HG02623 (cell line): Measurements from ENCODE around the gene TWSG1.
"Not testable (repeated sequence)": the region's sequence is repeated elsewhere in the genome, so short reads cannot be mapped to it uniquely, and the experiment has no call there.

Source experiments
- ATAC-seq: cut with Tn5 transposase; IDR thresholded peaks from one replicate; pipeline ENCODE4 v1.9.1; 2021; ENCODE audit warnings: moderate library complexity; ENCODE audit not compliant: unreplicated experiment

TWSG1 gene

GRCh38 chr18:9422816-9423519 lies 88.4 kb downstream of the TWSG1 start:
- ATAC-seq: no peak

- ATAC-seq: not testable (repeated sequence)
Observed at GRCh38 chr18:9423648-9424047, 89.1 kb downstream of the TWSG1 start.

- ATAC-seq: not testable (repeated sequence)
Observed at GRCh38 chr18:9424235-9424634, 89.7 kb downstream of the TWSG1 start.

GRCh38 chr18:9426753-9427152 lies 92.2 kb downstream of the TWSG1 start:
- ATAC-seq: no peak

GRCh38 chr18:9428301-9428706 lies 93.7 kb downstream of the TWSG1 start:
- ATAC-seq: no peak

- ATAC-seq: no peak
Observed at GRCh38 chr18:9428862-9429661, 94.5 kb downstream of the TWSG1 start.

- ATAC-seq: no peak
Observed at GRCh38 chr18:9429662-9429993, 95.1 kb downstream of the TWSG1 start.

GRCh38 chr18:9430315-9430714 lies 95.7 kb downstream of the TWSG1 start:
- not testable (repeated sequence) for ATAC-seq

- no peak for ATAC-seq
Observed at GRCh38 chr18:9431296-9431695, 96.7 kb downstream of the TWSG1 start.

- ATAC-seq: not testable (repeated sequence)
Observed at GRCh38 chr18:9433122-9433521, 98.5 kb downstream of the TWSG1 start.

GRCh38 chr18:9433671-9434121 lies 99.1 kb downstream of the TWSG1 start:
- ATAC-seq: no peak

- no peak for ATAC-seq
Observed at GRCh38 chr18:9434122-9434701, 99.6 kb downstream of the TWSG1 start.

GRCh38 chr18:9435041-9435440 lies 100.5 kb downstream of the TWSG1 start:
- ATAC-seq: no peak

- no peak for ATAC-seq
Observed at GRCh38 chr18:9436206-9436929, 101.8 kb downstream of the TWSG1 start.

- ATAC-seq: no peak
Observed at GRCh38 chr18:9437021-9437437, 102.5 kb downstream of the TWSG1 start.

- ATAC-seq: no peak
Observed at GRCh38 chr18:9437672-9438071, 103.1 kb downstream of the TWSG1 start.

GRCh38 chr18:9441061-9441460 lies 106.5 kb downstream of the TWSG1 start:
- ATAC-seq: no peak

GRCh38 chr18:9444549-9444948 lies 110.0 kb downstream of the TWSG1 start:
- no peak for ATAC-seq

GRCh38 chr18:9446839-9447238 lies 112.3 kb downstream of the TWSG1 start:
- no peak for ATAC-seq

- ATAC-seq: no peak
Observed at GRCh38 chr18:9447334-9447733, 112.8 kb downstream of the TWSG1 start.
